Measurements from ENCODE around the gene CYB561D1. TPM values are rescaled to one million over a fixed set of nuclear protein-coding genes. Genes with fewer than 3 reads are reported as not detected.

Gene CYB561D1
- total and polyA plus RNA-seq, 2 of the 13 experiments (the other 11 are each of a cell fraction or from before 2014, with no cell fraction given) = 3.9 to 4.1 TPM

- TF ChIP-seq HMGXB4 (CRISPR knock-in tag; IDR thresholded peaks at IDR 0.05; ENCODE audit: borderline replicate concordance in 1 of 2, low read depth in 1 of 2) (peak; percentile 80 to 90), MAF1 (CRISPR knock-in tag; IDR thresholded peaks at IDR 0.05; ENCODE audit: borderline replicate concordance) (no peak), HNF1B (CRISPR knock-in tag; IDR thresholded peaks at IDR 0.05) (peak; percentile 92), NR2F2 (IDR thresholded peaks at IDR 0.05; ENCODE audit: borderline replicate concordance, low read depth) (no peak), NBN (conservative IDR thresholded peaks at IDR 0.05) (no peak), ZNF605 (CRISPR knock-in tag; IDR thresholded peaks at IDR 0.05) (peak; percentile 90), ZBTB8A (CRISPR knock-in tag; IDR thresholded peaks at IDR 0.05; ENCODE audit: borderline replicate concordance, low read depth) (no peak), ZNF746 (CRISPR knock-in tag; IDR thresholded peaks at IDR 0.05) (peak; percentile 70), ZFP36L1 (CRISPR knock-in tag; IDR thresholded peaks at IDR 0.05) (0 out of 2 replicates have a peak, but pooled peaks have one; percentile 41), ZNF562 (CRISPR knock-in tag; IDR thresholded peaks at IDR 0.05; ENCODE audit: borderline replicate concordance) (no peak), IRF2 (CRISPR knock-in tag; IDR thresholded peaks at IDR 0.05) (peak; percentile 92), FLYWCH1 (CRISPR knock-in tag; IDR thresholded peaks at IDR 0.05) (no peak), POLR2A (IDR thresholded peaks at IDR 0.05; ENCODE audit: insufficient read depth in 1 of 2, low read depth in 2 of 2, low read length in 2 of 2) (peak; percentile 94 to 96), ATF6 (CRISPR knock-in tag; conservative IDR thresholded peaks at IDR 0.05) (no peak), AGO2 (optimal IDR thresholded peaks at IDR 0.05; ENCODE audit: low read depth, low read length) (peak; percentile 71), ZNF34 (CRISPR knock-in tag; IDR thresholded peaks at IDR 0.05; ENCODE audit: borderline replicate concordance) (no peak), ZGPAT (CRISPR knock-in tag; IDR thresholded peaks at IDR 0.05) (peak; percentile 50), ZNF275 (CRISPR knock-in tag; IDR thresholded peaks at IDR 0.05; ENCODE audit: borderline replicate concordance) (peak; percentile 39; the same call in 1 of the 2 replicates)
These were observed 54.7 kb downstream of the CYB561D1 start, which contains the start of gene GNAI3 (continued) for GRCh38 chr1:109548321-109549267.
